GM12874 (cell line): ENCODE data around the gene GFI1B.

Experiments used
- CTCF ChIP-seq: IDR thresholded peaks from 2 replicates; pipeline ENCODE4 v1.5.1; 2011; ENCODE audit warnings: low read depth, mild to moderate bottlenecking, control low read depth, low read length, moderate library complexity; ENCODE audit not compliant: insufficient read depth

The GFI1B gene

GRCh38 chr9:133040892-133041479 lies 62.5 kb downstream of the GFI1B start:
- TF ChIP-seq CTCF: peak; percentile 63
